Heart right ventricle (tissue), 16 donors: ENCODE data around the gene RIPK4. TPM values are rescaled to one million over a fixed set of nuclear protein-coding genes. Genes with fewer than 3 reads are reported as not detected.

Source experiments
- ATAC-seq, 8 donors: fragments of 200-7000 bp; cut with Tn5 transposase; one replicate each; pipeline ENCODE4 v1.9.1; 2020; ENCODE audit warnings: mild to moderate bottlenecking in 8 of 8, moderate library complexity in 8 of 8, moderate number of reproducible peaks in 1 of 8
- DNase-seq, 2 donors: peaks; one replicate each; pipeline ENCODE4 v3.0.0-alpha.2; 2020
- H3K27ac ChIP-seq, 10 donors: fragments of 200-600 bp; sonication (generic) in 2 of 10; one replicate each; pipeline versions ENCODE4 v1.5.0 to v1.8.0; 2020 to 2022; ENCODE audit warnings: mild to moderate bottlenecking in 3 of 10
- H3K27me3 ChIP-seq, 7 donors: fragments of 200-600 bp; one replicate each; pipeline ENCODE4 v1.8.0; 2021 to 2022; ENCODE audit warnings: mild to moderate bottlenecking in 2 of 7
- H3K36me3 ChIP-seq, 9 donors: fragments of 200-600 bp; sonication (generic) in 1 of 9; one replicate each; pipeline versions ENCODE4 v1.5.0 to v1.8.0; 2020 to 2022; ENCODE audit warnings: mild to moderate bottlenecking in 2 of 9
- H3K4me1 ChIP-seq, 9 donors: fragments of 200-600 bp; sonication (generic) in 1 of 9; one replicate each; pipeline versions ENCODE4 v1.5.0 to v1.8.0; 2020 to 2022; ENCODE audit warnings: mild to moderate bottlenecking in 4 of 9
- H3K4me3 ChIP-seq, 10 donors: fragments of 200-600 bp; sonication (generic) in 2 of 10; one replicate each; pipeline versions ENCODE4 v1.5.0 to v1.8.0; 2020 to 2022; ENCODE audit warnings: mild to moderate bottlenecking in 7 of 10, moderate library complexity in 2 of 10
- H3K9me3 ChIP-seq, 11 donors: fragments of 200-600 bp in 10 of 11; sonication (generic) in 2 of 11; one replicate each; pipeline versions ENCODE4 v1.5.0 to v1.8.0; 2013 to 2022; ENCODE audit warnings: mild to moderate bottlenecking in 2 of 11, control low read depth in 1 of 11, moderate library complexity in 1 of 11
- WGBS, 2 donors: extraction: QIAGEN DNeasy Blood & Tissue Kit; methylation state at CpG; one replicate each; pipeline ENCODE4 v1.1.7; 2013; ENCODE audit warnings: inconsistent platforms in 1 of 2; 5-methylcytosine and 5-hydroxymethylcytosine counted together
- intact Hi-C, 10 donors: fragments of 100-400 bp; cut with DNase I; formaldehyde crosslinking; loops; one replicate each; pipeline versions ENCODE4 v1.11.1 to v1.14.2; 2022
- polyA plus RNA-seq, 2 donors: library from polyadenylated mRNA; stranded (reverse); fragments of 200-250 nt; gene quantifications; one replicate each; pipeline ENCODE4 v1.2.3, GENCODE V29; 2013
- total RNA-seq, 10 donors: library from RNA; stranded (reverse); fragmentation: NEBNext Ultra II Directional in 3 of 10; extraction: Animal tissue kit (Norgen Biotek cat#: 25700) in 3 of 10; gene quantifications; one replicate each; pipeline versions ENCODE4 v1.2.1 to v1.2.4, GENCODE V29; 2021 to 2023
- TF ChIP-seq, protein P1 (sequence below), 9 donors: fragments of 200-600 bp; sonication (generic) in 2 of 9; IDR thresholded peaks; one replicate each; pipeline versions ENCODE4 v1.5.0 to v1.8.0; 2021 to 2022; ENCODE audit warnings: antibody characterized with exemption in 9 of 9, mild to moderate bottlenecking in 5 of 9, moderate library complexity in 1 of 9
- donor health status: Arrhythmogenic right ventricular cardiomyopathy.
- donor health status: ischemic (EF 13 %, LVEDD 7.1; RV severe dilation, severe dysfunction).
- donor health status: healthy with polysubstance abuse.
- donor health status: DM: no; HTN: yes; CAD: no.
- donor health status: DM: no; HTN: no; CAD: no.
- donor health status: ischemic (EF 25% LVEDD 6.9; RV normal size, moderate dysfunction).
- donor health status: ischemic (EF 25% LVEDD 5.7; RV mildly dilated, moderate dysfunction).
- donor health status: healthy.
- donor health status: DM: yes; HTN: yes; CAD: no.
- donor health status: Ischemic cardiomyopathy.
- donor health status: ischemic (EF 35%, LVEDD 5.7; RV mildly dilated, moderate dysfunction).
- donor health status: nonischemic (EF 11% LVEDD 7.7; RV severe dilation, severe dysfunction).
- donor health status: DM: yes; HTN: yes; CAD: no.
- donor health status: PGD.
- donor health status: ischemic (EF 29% LVEDD 5.4; RV normal size, mild dysfunction).
- donor health status: nonischemic (EF 23%, LVEDD 6.1; RV moderate dilation, normal function).

Gene RIPK4
- total and polyA plus RNA-seq, 12 donors, result 0.04 to 0.15 (median 0.07) TPM; not detected in 5

DNA sequence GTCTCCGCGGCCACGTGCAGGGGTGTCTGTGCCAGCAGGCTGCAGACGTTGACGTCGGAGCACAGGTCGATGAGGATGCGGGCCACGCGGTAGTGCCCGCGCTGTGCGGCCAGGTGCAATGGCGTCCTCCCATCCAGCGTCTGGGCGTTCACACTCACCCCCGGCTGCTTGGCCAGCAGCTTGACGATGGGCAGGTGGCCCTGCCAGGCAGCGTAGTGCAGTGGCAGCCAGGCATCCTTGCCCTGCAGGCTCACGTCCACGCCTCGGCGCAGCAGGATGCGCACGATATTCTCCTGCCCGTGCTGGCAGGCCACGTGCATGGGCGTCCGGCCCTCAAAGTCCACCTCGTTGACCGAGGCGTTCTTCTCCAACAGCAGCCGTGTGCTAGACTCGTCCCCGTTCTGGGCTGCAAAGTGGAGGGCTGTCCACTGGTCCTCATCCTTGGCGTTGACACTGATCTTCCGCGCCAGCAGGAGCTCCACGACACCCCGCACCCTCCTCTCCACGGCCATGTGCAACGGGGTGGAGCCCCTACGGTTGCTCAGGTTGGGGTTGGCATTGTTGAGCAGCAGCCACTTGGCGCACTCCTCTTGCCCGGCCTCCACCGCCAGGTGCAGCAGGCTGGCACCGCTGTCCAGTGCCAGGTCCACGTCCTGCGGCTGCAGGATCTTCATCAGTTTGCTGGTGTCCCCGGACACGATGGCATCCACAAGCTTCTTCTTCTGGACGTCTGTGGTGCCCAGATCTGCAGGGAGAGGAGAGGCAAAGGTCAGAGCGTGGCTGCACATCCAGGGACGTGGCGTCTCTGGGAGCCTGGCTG is 25.4 kb downstream of the RIPK4 start:
- TF ChIP-seq, protein P1, sequence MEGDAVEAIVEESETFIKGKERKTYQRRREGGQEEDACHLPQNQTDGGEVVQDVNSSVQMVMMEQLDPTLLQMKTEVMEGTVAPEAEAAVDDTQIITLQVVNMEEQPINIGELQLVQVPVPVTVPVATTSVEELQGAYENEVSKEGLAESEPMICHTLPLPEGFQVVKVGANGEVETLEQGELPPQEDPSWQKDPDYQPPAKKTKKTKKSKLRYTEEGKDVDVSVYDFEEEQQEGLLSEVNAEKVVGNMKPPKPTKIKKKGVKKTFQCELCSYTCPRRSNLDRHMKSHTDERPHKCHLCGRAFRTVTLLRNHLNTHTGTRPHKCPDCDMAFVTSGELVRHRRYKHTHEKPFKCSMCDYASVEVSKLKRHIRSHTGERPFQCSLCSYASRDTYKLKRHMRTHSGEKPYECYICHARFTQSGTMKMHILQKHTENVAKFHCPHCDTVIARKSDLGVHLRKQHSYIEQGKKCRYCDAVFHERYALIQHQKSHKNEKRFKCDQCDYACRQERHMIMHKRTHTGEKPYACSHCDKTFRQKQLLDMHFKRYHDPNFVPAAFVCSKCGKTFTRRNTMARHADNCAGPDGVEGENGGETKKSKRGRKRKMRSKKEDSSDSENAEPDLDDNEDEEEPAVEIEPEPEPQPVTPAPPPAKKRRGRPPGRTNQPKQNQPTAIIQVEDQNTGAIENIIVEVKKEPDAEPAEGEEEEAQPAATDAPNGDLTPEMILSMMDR (IDR thresholded peaks at IDR 0.05), result no peak
- WGBS, 2 donors, result 91 to 93% methylated on average over 55 of the region's 55 CpGs
- DNase-seq (no peak), ATAC-seq (no peak)
- Histone ChIP-seq H3K27ac (no peak overlapping the region), H3K9me3 (peaks cover 0 to 24% (median 3%) of the 10 kb centered on the region in 11 donors), H3K36me3 (no peaks in the 10 kb centered on the region), H3K4me1 (no peaks in the 10 kb centered on the region), H3K27me3 (peaks cover 0 to 47% (median 11%) of the 10 kb centered on the region in 7 donors), H3K4me3 (no peak overlapping the region)
- intact Hi-C loops, result no loop called here

GRCh38 chr21:41740604-41741252 is 26.1 kb downstream of the RIPK4 start:
- TF ChIP-seq, protein P1 (IDR thresholded peaks at IDR 0.05), result no peak
- ATAC-seq, result no peak
- Histone ChIP-seq H3K27me3 (peaks cover 0 to 48% (median 11%) of the 10 kb centered on the region in 7 donors), H3K4me3 (no peak overlapping the region), H3K9me3 (peaks cover 0 to 24% (median 3%) of the 10 kb centered on the region in 11 donors), H3K27ac (no peak overlapping the region), H3K4me1 (no peaks in the 10 kb centered on the region), H3K36me3 (no peaks in the 10 kb centered on the region)
- WGBS, 2 donors, result 94 to 95% methylated on average over 41 of the region's 41 CpGs
- intact Hi-C loops, result no loop called here
- no peak for DNase-seq

DNA sequence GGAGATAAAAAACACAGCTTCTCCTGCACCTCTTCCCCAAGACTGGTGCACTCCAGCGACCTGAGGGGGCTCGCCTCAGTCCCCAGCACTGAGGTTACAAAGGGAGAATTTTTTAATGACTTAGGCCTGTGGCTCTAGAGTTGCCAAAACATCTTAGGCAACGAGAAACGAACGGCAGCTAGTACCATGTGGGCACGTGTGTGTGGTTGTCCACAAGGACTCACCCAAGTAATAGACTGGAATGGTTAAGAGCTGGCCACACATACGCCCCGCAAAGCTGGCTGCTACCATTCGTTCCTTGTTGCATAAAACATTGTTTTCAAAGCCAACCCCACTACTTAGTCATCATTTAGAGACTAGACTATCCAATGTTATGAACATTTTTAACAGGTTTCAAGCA is 26.9 kb downstream of the RIPK4 start:
- WGBS, 2 donors, result 85 to 90% methylated on average over 9 of the region's 9 CpGs
- intact Hi-C loops, result no loop called here
- TF ChIP-seq, protein P1 (IDR thresholded peaks at IDR 0.05), result no peak

GRCh38 chr21:41739011-41739410 is 27.8 kb downstream of the RIPK4 start:
- TF ChIP-seq, protein P1 (IDR thresholded peaks at IDR 0.05), result no peak
- intact Hi-C loops, result no loop called here
- Histone ChIP-seq H3K27ac (no peak overlapping the region), H3K9me3 (peaks cover 0 to 24% (median 3%) of the 10 kb centered on the region in 11 donors), H3K4me1 (no peaks in the 10 kb centered on the region), H3K36me3 (no peaks in the 10 kb centered on the region), H3K4me3 (no peak overlapping the region), H3K27me3 (peaks cover 0 to 44% (median 15%) of the 10 kb centered on the region in 7 donors)
- 82 to 86% methylated on average over 12 of the region's 12 CpGs for WGBS, 2 donors
- DNase-seq, result no peak
- ATAC-seq, result no peak

More for the DNA sequence above, 26.9 kb downstream of the RIPK4 start:
- Histone ChIP-seq H3K36me3 (no peaks in the 10 kb centered on the region), H3K27me3 (peaks cover 0 to 48% (median 11%) of the 10 kb centered on the region in 7 donors), H3K4me1 (no peaks in the 10 kb centered on the region), H3K27ac (no peak overlapping the region), H3K4me3 (no peak overlapping the region), H3K9me3 (peaks cover 0 to 24% (median 3%) of the 10 kb centered on the region in 11 donors)
- no peak for DNase-seq
- ATAC-seq, result no peak
